ENCODE results near the gene RAPGEF3. TPM values are rescaled to one million over a fixed set of nuclear protein-coding genes. Genes with fewer than 3 reads are reported as not detected.

RAPGEF3 gene
- total and polyA plus RNA-seq, 9 of the 15 experiments (the other 6 are each of a cell fraction or from before 2014, with no cell fraction given): 0.03 to 0.78 (median 0.37) TPM; not detected in 1

DNA sequence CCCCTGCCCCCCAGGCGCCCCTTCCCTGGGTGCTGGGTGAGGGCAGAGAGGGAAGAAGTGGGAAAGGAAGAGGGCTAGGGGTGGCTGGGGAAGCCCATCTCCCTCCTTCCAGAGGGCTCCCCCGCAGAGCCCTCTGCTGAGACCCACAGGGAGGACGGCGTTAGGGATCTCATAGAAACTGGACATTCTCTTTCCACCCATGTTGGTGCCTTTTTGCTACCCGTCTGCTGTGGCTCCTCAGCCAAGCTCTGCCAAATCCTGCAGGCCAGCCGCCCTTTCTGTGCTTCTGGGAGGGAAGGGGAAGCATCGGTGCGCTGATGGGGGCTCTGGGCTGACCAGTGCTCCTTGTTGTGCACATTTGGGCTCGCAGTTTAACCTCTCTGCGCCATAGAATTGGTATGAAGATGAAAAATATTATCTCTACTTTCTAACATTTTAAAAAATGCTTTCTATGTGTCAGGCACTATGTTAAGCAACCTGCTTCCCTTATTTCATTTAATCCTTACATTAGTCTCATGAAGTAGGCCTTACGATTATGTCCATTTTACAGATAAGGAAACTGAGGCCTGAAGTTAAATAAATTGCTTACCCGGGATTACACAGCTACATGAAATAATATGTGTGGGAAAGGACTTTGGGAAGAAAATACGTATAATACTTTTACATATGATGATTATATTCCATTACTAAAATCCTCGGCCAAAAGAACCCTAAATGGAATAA lies 15.3 kb upstream of the RAPGEF3 start (continued):
- TF ChIP-seq, protein P1, sequence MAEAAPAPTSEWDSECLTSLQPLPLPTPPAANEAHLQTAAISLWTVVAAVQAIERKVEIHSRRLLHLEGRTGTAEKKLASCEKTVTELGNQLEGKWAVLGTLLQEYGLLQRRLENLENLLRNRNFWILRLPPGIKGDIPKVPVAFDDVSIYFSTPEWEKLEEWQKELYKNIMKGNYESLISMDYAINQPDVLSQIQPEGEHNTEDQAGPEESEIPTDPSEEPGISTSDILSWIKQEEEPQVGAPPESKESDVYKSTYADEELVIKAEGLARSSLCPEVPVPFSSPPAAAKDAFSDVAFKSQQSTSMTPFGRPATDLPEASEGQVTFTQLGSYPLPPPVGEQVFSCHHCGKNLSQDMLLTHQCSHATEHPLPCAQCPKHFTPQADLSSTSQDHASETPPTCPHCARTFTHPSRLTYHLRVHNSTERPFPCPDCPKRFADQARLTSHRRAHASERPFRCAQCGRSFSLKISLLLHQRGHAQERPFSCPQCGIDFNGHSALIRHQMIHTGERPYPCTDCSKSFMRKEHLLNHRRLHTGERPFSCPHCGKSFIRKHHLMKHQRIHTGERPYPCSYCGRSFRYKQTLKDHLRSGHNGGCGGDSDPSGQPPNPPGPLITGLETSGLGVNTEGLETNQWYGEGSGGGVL (CRISPR knock-in tag; IDR thresholded peaks at IDR 0.05): no peak
- TF ChIP-seq THRB (CRISPR knock-in tag; conservative IDR thresholded peaks at IDR 0.05) (no peak), PTBP1 (IDR thresholded peaks at IDR 0.05; ENCODE audit: low read depth, low read length) (no peak), ZBTB1 (CRISPR knock-in tag; IDR thresholded peaks at IDR 0.05; ENCODE audit: borderline replicate concordance, low read depth) (no peak), BACH1 (tag; IDR thresholded peaks at IDR 0.05) (no peak), MECOM (CRISPR knock-in tag; IDR thresholded peaks at IDR 0.05) (no peak), NR3C1 (CRISPR knock-in tag; IDR thresholded peaks at IDR 0.05) (peak; percentile 4; the same call in 1 of the 2 replicates), U2AF2 (optimal IDR thresholded peaks at IDR 0.05; ENCODE audit: low read depth, low read length) (no peak), ERF (CRISPR knock-in tag; IDR thresholded peaks at IDR 0.05) (no peak), ZNF184 (CRISPR knock-in tag; IDR thresholded peaks at IDR 0.05) (no peak), ZNF197 (CRISPR knock-in tag; IDR thresholded peaks at IDR 0.05; ENCODE audit: low read depth) (no peak), CBX8 (IDR thresholded peaks at IDR 0.05; ENCODE audit: borderline replicate concordance, extremely low read depth, low read depth, low read length, poor library complexity, severe bottlenecking) (no peak), MTA1 (IDR thresholded peaks at IDR 0.05; ENCODE audit: borderline replicate concordance) (no peak), GATAD2A (IDR thresholded peaks at IDR 0.05) (peak; percentile 90; the same call in 1 of the 2 replicates), RBM25 (IDR thresholded peaks at IDR 0.05; ENCODE audit: low read depth, low read length, severe bottlenecking) (peak; percentile 98), CBX2 (IDR thresholded peaks at IDR 0.05; ENCODE audit: insufficient read depth, low read length, poor library complexity, severe bottlenecking) (no peak)
- TF ChIP-seq, protein P2, sequence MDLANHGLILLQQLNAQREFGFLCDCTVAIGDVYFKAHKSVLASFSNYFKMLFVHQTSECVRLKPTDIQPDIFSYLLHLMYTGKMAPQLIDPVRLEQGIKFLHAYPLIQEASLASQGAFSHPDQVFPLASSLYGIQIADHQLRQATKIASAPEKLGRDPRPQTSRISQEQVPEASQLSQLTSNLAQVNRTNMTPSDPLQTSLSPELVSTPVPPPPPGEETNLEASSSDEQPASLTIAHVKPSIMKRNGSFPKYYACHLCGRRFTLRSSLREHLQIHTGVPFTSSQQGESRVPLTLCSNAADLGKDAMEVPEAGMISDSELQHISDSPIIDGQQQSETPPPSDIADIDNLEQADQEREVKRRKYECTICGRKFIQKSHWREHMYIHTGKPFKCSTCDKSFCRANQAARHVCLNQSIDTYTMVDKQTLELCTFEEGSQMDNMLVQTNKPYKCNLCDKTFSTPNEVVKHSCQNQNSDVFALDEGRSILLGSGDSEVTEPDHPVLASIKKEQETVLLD (IDR thresholded peaks at IDR 0.05): peak; percentile 60; the same call in 1 of the 2 replicates
- TF ChIP-seq, protein P3, sequence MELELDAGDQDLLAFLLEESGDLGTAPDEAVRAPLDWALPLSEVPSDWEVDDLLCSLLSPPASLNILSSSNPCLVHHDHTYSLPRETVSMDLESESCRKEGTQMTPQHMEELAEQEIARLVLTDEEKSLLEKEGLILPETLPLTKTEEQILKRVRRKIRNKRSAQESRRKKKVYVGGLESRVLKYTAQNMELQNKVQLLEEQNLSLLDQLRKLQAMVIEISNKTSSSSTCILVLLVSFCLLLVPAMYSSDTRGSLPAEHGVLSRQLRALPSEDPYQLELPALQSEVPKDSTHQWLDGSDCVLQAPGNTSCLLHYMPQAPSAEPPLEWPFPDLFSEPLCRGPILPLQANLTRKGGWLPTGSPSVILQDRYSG (tag; conservative IDR thresholded peaks at IDR 0.05; ENCODE audit: low read depth): no peak
